Loucy (cell line): ENCODE measurements around the gene BTBD1.

Experiments used
- H2AFZ ChIP-seq: fragments of 200-600 bp; sonication (generic); 2 replicates; pipeline ENCODE4 v1.6.0; 2016; ENCODE audit warnings: antibody characterized with exemption, mild to moderate bottlenecking, low read length, moderate library complexity
- H3F3A ChIP-seq: fragments of 200-600 bp; 2 replicates; pipeline ENCODE4 v1.6.0; 2016; ENCODE audit warnings: antibody characterized with exemption, low read depth, mild to moderate bottlenecking
- H3K27me3 ChIP-seq: fragments of 200-600 bp; sonication (generic); 2 replicates; pipeline ENCODE4 v1.6.1; 2014; ENCODE audit warnings: low read length, mild to moderate bottlenecking; ENCODE audit not compliant: insufficient read depth, poor library complexity, severe bottlenecking
- H3K36me3 ChIP-seq: fragments of 200-600 bp; sonication (generic); 2 replicates; pipeline ENCODE4 v1.6.1; 2016; ENCODE audit warnings: low read length; ENCODE audit not compliant: insufficient read depth
- H3K4me1 ChIP-seq: fragments of 200-600 bp; sonication (generic); 2 replicates; pipeline ENCODE4 v1.5.1; 2014; ENCODE audit warnings: low read length, mild to moderate bottlenecking; ENCODE audit not compliant: insufficient read depth, poor library complexity, severe bottlenecking
- H3K4me2 ChIP-seq: fragments of 200-600 bp; sonication (generic); 2 replicates; pipeline ENCODE4 v1.6.0; 2014; ENCODE audit warnings: antibody characterized with exemption, low read length, low read depth, mild to moderate bottlenecking; ENCODE audit not compliant: poor library complexity, severe bottlenecking
- H3K4me3 ChIP-seq: fragments of 200-600 bp; sonication (generic); 2 replicates; pipeline ENCODE4 v1.5.1; 2014; ENCODE audit warnings: low read length, mild to moderate bottlenecking, mixed read lengths; ENCODE audit not compliant: poor library complexity, severe bottlenecking
- H3K79me2 ChIP-seq: fragments of 200-600 bp; sonication (generic); 2 replicates; pipeline ENCODE4 v1.6.1; 2014; ENCODE audit warnings: low read length; ENCODE audit not compliant: insufficient read depth
- H3K9ac ChIP-seq: fragments of 200-600 bp; sonication (generic); 2 replicates; pipeline ENCODE4 v1.6.0; 2014; ENCODE audit warnings: mild to moderate bottlenecking, low read depth, low read length, moderate library complexity; ENCODE audit not compliant: poor library complexity, severe bottlenecking
- H3K9me2 ChIP-seq: fragments of 200-600 bp; sonication (generic); replicated peaks from 2 replicates; pipeline ENCODE4 v1.6.1; 2016; ENCODE audit warnings: low read depth, low read length, mixed read lengths
- H3K9me3 ChIP-seq: fragments of 200-600 bp; sonication (generic); 2 replicates; pipeline ENCODE4 v1.6.1; 2014; ENCODE audit warnings: mild to moderate bottlenecking, antibody characterized with exemption, low read length, low read depth; ENCODE audit not compliant: insufficient read depth
- H4K20me1 ChIP-seq: fragments of 200-600 bp; sonication (generic); 2 replicates; pipeline ENCODE4 v1.6.0; 2014; ENCODE audit warnings: antibody characterized with exemption, low read length, mild to moderate bottlenecking; ENCODE audit not compliant: insufficient read depth, poor library complexity, severe bottlenecking
- EZH2phosphoT487 ChIP-seq: fragments of 200-600 bp; IDR thresholded peaks from 2 replicates; pipeline ENCODE4 v1.6.1; 2018; ENCODE audit warnings: antibody characterized with exemption, mild to moderate bottlenecking, moderate library complexity, borderline replicate concordance
- TF ChIP-seq, protein P1 (sequence below): fragments of 200-600 bp; sonication (generic); conservative IDR thresholded peaks from 2 replicates; pipeline ENCODE4 v1.5.1; 2014; ENCODE audit warnings: mild to moderate bottlenecking, antibody characterized with exemption, low read length

BTBD1 gene

DNA sequence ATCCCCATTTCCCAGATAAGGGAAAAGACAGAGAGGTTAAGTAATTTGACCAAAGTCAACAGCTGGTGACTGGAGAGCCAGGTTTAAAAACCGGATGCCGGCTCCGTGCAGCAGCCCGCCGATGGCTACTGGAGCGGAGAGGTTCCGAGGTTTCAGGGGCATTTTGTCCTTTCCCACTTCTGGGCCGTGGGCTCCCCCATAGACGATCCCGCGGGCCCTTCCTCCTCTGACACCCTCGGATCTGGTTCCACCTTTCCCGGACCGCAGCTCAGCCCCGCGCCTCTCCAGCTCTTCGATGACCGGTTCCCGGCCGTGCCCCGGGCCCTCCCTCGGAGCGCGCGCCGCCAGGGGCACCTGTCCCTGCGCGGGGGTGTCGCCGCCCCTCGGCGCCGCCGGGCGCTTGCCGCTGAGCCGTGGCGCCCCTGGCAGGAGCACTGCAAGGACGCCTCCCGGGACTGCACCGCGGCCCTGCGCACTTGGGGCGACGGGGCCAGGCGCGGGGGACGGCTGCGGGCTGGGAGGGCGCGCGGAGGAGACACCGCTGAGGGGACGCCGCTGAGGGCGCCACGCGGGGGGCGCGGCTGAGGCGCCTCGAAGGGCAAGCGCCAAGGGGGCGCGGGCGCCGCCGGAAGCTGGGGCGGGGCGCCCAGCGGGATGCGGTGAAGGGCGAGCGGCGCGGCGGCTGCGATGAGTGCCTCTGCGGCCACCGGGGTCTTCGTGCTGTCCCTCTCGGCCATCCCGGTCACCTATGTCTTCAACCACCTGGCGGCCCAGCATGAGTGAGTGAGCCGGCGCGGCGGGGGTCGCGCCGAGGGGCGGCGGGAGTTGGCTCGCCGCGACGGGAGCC lies 40.2 kb upstream of the BTBD1 start, which contains the start of gene TM6SF1:
TM6SF1 (plus strand) TSS at position 652 of the 847 bp plus-strand sequence; CDS start at position 688, 36 bp downstream.
- H3F3A ChIP-seq, result no peaks in the 10 kb centered on the region
- no peaks in the 10 kb centered on the region for H3K79me2 ChIP-seq
- peak within 1 kb of the TSS; percentile 83 for H2AFZ ChIP-seq
- no peaks in the 10 kb centered on the region for H4K20me1 ChIP-seq
- H3K36me3 ChIP-seq, result no peaks in the 10 kb centered on the region
- TF ChIP-seq, protein P1, sequence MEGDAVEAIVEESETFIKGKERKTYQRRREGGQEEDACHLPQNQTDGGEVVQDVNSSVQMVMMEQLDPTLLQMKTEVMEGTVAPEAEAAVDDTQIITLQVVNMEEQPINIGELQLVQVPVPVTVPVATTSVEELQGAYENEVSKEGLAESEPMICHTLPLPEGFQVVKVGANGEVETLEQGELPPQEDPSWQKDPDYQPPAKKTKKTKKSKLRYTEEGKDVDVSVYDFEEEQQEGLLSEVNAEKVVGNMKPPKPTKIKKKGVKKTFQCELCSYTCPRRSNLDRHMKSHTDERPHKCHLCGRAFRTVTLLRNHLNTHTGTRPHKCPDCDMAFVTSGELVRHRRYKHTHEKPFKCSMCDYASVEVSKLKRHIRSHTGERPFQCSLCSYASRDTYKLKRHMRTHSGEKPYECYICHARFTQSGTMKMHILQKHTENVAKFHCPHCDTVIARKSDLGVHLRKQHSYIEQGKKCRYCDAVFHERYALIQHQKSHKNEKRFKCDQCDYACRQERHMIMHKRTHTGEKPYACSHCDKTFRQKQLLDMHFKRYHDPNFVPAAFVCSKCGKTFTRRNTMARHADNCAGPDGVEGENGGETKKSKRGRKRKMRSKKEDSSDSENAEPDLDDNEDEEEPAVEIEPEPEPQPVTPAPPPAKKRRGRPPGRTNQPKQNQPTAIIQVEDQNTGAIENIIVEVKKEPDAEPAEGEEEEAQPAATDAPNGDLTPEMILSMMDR, result no peak
- no peak for TF ChIP-seq EZH2phosphoT487
- peaks cover 23% of the 10 kb centered on the region for H3K4me1 ChIP-seq
- peak within 1 kb of the TSS; percentile 75 for H3K9ac ChIP-seq
- H3K9me2 ChIP-seq, result no peaks in the 10 kb centered on the region
- H3K27me3 ChIP-seq, result no peaks in the 10 kb centered on the region
- H3K9me3 ChIP-seq, result no peaks in the 10 kb centered on the region
- peak within 1 kb of the TSS; percentile 97 for H3K4me2 ChIP-seq
- H3K4me3 ChIP-seq, result peak within 1 kb of the TSS; percentile 76

DNA sequence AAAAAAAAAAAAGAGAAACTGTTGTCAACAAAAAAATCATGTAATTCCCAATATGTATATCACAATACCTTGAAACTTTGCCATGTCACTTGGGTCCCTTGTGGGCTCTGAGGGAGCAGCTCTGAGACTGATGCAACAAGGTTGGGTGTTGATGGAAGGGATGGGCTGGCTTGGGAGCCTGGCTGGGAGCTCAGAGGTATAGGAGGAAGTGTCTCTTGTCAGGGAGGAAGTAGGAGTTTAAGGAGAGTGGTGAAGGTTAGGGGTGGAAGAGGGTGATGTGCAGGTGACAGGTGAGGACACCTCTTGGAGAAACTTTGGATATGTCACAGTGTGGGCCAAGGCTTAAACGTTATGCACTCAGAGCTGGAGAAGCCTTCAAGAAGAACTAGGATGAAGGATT lies 38.4 kb upstream of the BTBD1 start:
- Histone ChIP-seq H3K9me2 (no peaks in the 10 kb centered on the region), H4K20me1 (no peaks in the 10 kb centered on the region), H3K4me1 (peaks cover 23% of the 10 kb centered on the region), H3K27me3 (no peaks in the 10 kb centered on the region), H3K36me3 (no peaks in the 10 kb centered on the region), H3K4me3 (no peak overlapping the region), H2AFZ (no peak overlapping the region), H3K9me3 (no peaks in the 10 kb centered on the region), H3K9ac (no peak overlapping the region), H3K79me2 (no peaks in the 10 kb centered on the region), H3F3A (no peaks in the 10 kb centered on the region), H3K4me2 (no peak overlapping the region)
- TF ChIP-seq, protein P1, result no peak
- no peak for TF ChIP-seq EZH2phosphoT487

DNA sequence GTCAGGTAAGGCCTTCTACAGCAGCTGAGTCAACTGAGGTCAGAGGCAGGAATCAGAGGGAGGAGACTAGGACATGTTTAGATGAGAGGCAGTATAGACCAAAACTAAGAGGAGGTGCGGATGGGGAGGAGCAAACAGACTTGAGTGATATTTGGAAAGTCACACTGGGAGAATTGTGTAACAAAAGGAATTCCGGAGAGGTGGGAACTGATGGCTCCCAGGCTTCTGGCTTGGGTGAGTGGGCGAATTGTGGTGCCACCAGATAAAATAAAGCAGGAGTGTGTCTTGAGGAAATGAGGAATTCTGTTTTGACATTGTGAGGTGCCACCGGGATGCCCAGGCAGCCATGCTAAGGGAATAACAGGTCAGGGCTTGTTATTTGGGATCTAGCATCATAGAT lies 37.1 kb upstream of the BTBD1 start:
- Histone ChIP-seq H3K9ac (no peak overlapping the region), H3K4me1 (peaks cover 15% of the 10 kb centered on the region), H3K4me2 (no peak overlapping the region), H3K79me2 (no peaks in the 10 kb centered on the region), H4K20me1 (no peaks in the 10 kb centered on the region), H3K9me2 (no peaks in the 10 kb centered on the region), H3F3A (no peaks in the 10 kb centered on the region), H2AFZ (no peak overlapping the region), H3K27me3 (no peaks in the 10 kb centered on the region), H3K9me3 (no peaks in the 10 kb centered on the region), H3K36me3 (no peaks in the 10 kb centered on the region), H3K4me3 (no peak overlapping the region)
- TF ChIP-seq, protein P1, result no peak
- no peak for TF ChIP-seq EZH2phosphoT487
